A673 (cell line): ENCODE measurements around the gene TBL1X. TPM values are rescaled to one million over a fixed set of nuclear protein-coding genes. Genes with fewer than 3 reads are reported as not detected.

Experiments
- BruUV-seq: library from RNA; stranded (reverse); fragments of 400-500 nt; replicated peaks from 2 replicates; lab custom pipeline; 2021; lab: Mats Ljungman, UMichigan
- CTCF ChIA-PET: fragments of 300-600 bp; sonication (Branson Sonifier 250); formaldehyde crosslinking; loops from one replicate; lab custom pipeline; 2022; ENCODE audit warnings: antibody characterized with exemption; lab: Charles Lee
- POLR2A ChIA-PET: fragments of 300-600 bp; sonication (Branson Sonifier 250); formaldehyde crosslinking; loops from one replicate; lab custom pipeline; 2022; ENCODE audit warnings: antibody characterized with exemption; ENCODE audit not compliant: low non-redundant PET; lab: Charles Lee
- DNase-seq: peaks from one replicate; pipeline ENCODE4 v3.0.0-alpha.2; 2015; ENCODE audit warnings: low spot score
- H3K27ac ChIP-seq: fragments of 200-600 bp; sonication (generic); 2 replicates; pipeline ENCODE4 v1.5.1; 2016; ENCODE audit warnings: mixed run types, low read depth, mild to moderate bottlenecking, mixed read lengths, antibody characterized with exemption, low read length; ENCODE audit not compliant: poor library complexity, severe bottlenecking
- H3K27me3 ChIP-seq: fragments of 200-600 bp; sonication (generic); replicated peaks from 2 replicates; pipeline ENCODE4 v1.6.1; 2017; ENCODE audit warnings: mixed run types, low read depth, mild to moderate bottlenecking, mixed read lengths, antibody characterized with exemption, low read length; ENCODE audit not compliant: insufficient read depth, poor library complexity
- H3K36me3 ChIP-seq: fragments of 200-600 bp; sonication (generic); 2 replicates; pipeline ENCODE4 v1.6.1; 2016; ENCODE audit warnings: mixed run types, mild to moderate bottlenecking, mixed read lengths, antibody characterized with exemption, low read length; ENCODE audit not compliant: insufficient read depth, poor library complexity, severe bottlenecking
- H3K4me1 ChIP-seq: fragments of 200-600 bp; sonication (generic); 2 replicates; pipeline ENCODE4 v1.6.1; 2017; ENCODE audit warnings: mixed run types, mild to moderate bottlenecking, mixed read lengths, antibody characterized with exemption, low read length; ENCODE audit not compliant: insufficient read depth, poor library complexity, severe bottlenecking
- H3K4me3 ChIP-seq: fragments of 200-600 bp; sonication (generic); 2 replicates; pipeline ENCODE4 v1.5.1; 2016; ENCODE audit warnings: low read depth, mixed run types, mild to moderate bottlenecking, mixed read lengths, low read length; ENCODE audit not compliant: poor library complexity, severe bottlenecking
- H3K9me3 ChIP-seq: fragments of 200-600 bp; sonication (generic); 2 replicates; pipeline ENCODE4 v1.6.1; 2016; ENCODE audit warnings: mixed run types, low read depth, mild to moderate bottlenecking, mixed read lengths, antibody characterized with exemption, low read length; ENCODE audit not compliant: poor library complexity, severe bottlenecking
- EZH2 ChIP-seq: fragments of 200-600 bp; sonication (generic); IDR thresholded peaks from 2 replicates; pipeline ENCODE4 v1.6.1; 2017; ENCODE audit warnings: borderline replicate concordance, low read depth, mild to moderate bottlenecking, mixed read lengths, antibody characterized with exemption, low read length; ENCODE audit not compliant: poor library complexity, severe bottlenecking
- intact Hi-C: fragments of 100-400 bp; cut with micrococcal nuclease; formaldehyde crosslinking; loops from one replicate; pipeline ENCODE4 v1.10.0; 2022; ENCODE audit not compliant: unreplicated experiment
- total RNA-seq: library from RNA; stranded (reverse); gene quantifications from 2 replicates; pipeline ENCODE4 v1.2.3, GENCODE V29; 2021
- TF ChIP-seq, protein P1 (sequence below): fragments of 300-800, 200-600 bp; sonication (generic); conservative IDR thresholded peaks from 2 replicates; pipeline ENCODE4 v1.5.1; 2017; ENCODE audit warnings: low read depth, mild to moderate bottlenecking, antibody characterized with exemption, low read length, moderate library complexity, mixed read lengths

TBL1X gene
- total RNA-seq, 1 experiment from 2014 or later, result 26.9 TPM

- Histone ChIP-seq H3K27me3 (no peaks in the 10 kb centered on the region), H3K4me1 (peaks cover 26% of the 10 kb centered on the region), H3K27ac (peak overlapping the region; percentile 32), H3K9me3 (peaks cover 6% of the 10 kb centered on the region), H3K36me3 (no peaks in the 10 kb centered on the region), H3K4me3 (peak overlapping the region; percentile 9)
- TF ChIP-seq, protein P1, sequence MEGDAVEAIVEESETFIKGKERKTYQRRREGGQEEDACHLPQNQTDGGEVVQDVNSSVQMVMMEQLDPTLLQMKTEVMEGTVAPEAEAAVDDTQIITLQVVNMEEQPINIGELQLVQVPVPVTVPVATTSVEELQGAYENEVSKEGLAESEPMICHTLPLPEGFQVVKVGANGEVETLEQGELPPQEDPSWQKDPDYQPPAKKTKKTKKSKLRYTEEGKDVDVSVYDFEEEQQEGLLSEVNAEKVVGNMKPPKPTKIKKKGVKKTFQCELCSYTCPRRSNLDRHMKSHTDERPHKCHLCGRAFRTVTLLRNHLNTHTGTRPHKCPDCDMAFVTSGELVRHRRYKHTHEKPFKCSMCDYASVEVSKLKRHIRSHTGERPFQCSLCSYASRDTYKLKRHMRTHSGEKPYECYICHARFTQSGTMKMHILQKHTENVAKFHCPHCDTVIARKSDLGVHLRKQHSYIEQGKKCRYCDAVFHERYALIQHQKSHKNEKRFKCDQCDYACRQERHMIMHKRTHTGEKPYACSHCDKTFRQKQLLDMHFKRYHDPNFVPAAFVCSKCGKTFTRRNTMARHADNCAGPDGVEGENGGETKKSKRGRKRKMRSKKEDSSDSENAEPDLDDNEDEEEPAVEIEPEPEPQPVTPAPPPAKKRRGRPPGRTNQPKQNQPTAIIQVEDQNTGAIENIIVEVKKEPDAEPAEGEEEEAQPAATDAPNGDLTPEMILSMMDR, result no peak
- TF ChIP-seq EZH2, result no peak
- BruUV-seq, result no TSS peak
- CTCF ChIA-PET, result no interaction called here
- intact Hi-C loops, result no loop called here
- DNase-seq, result peak; percentile 85
- POLR2A ChIA-PET, result no interaction called here
Observed at GRCh38 chrX:9420275-9421265, 44.3 kb upstream of the TBL1X start.

DNA sequence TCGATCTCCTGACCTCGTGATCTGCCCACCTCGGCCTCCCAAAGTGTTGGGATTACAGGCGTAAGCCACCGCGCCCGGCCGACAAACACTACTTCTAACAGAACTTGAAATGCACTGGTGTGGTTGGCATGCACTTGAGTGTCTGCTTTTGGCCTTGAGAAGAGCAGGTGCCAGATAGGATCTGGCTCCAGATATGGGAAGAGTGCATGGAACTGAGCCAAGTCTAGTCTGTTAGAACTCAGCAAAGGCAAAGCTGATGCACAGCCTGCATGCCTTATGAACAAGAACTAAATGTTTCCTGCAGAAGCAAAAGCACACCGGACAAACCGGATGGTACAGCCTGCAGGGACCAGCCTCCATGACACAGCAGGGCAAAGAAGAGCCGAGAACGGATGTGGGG, 35.1 kb upstream of the TBL1X start:
- Histone ChIP-seq H3K4me3 (no peak overlapping the region), H3K9me3 (peaks cover 8% of the 10 kb centered on the region), H3K27ac (no peak overlapping the region), H3K4me1 (peaks cover 6% of the 10 kb centered on the region), H3K36me3 (no peaks in the 10 kb centered on the region), H3K27me3 (no peaks in the 10 kb centered on the region)
- TF ChIP-seq, protein P1, result no peak
- TF ChIP-seq EZH2, result no peak
- DNase-seq, result peak; percentile 26
- CTCF ChIA-PET, result no interaction called here
- POLR2A ChIA-PET, result no interaction called here
- intact Hi-C loops, result no loop called here
- BruUV-seq, result no TSS peak

GRCh38 chrX:9430346-9430921, 34.4 kb upstream of the TBL1X start:
- Histone ChIP-seq H3K27ac (no peak overlapping the region), H3K9me3 (peaks cover 3% of the 10 kb centered on the region), H3K27me3 (no peaks in the 10 kb centered on the region), H3K36me3 (no peaks in the 10 kb centered on the region), H3K4me3 (no peak overlapping the region), H3K4me1 (peaks cover 6% of the 10 kb centered on the region)
- no peak for TF ChIP-seq EZH2
- TF ChIP-seq, protein P1, result no peak
- intact Hi-C loops, result no loop called here
- no TSS peak for BruUV-seq
- DNase-seq, result peak; percentile 12
- ChIA-PET POLR2A (no interaction called here), CTCF (interaction anchor here (0.6 kb wide), 1 partner anchor 116 kb away, joined by 3 read pairs; no protein-coding TSS in a partner anchor)
